ENCODE measurements around the gene TTC28.

TTC28 gene

GRCh38 chr22:27984001-27984695, 695.5 kb downstream of the TTC28 start:
- peaks cover 25 to 44% of the 10 kb centered on the region in 2 donors for H3K36me3 ChIP-seq (ENCODE audit: control insufficient read depth in 1 of 2, insufficient read depth in 2 of 2, low read length in 2 of 2)
- H3K27me3 ChIP-seq (ENCODE audit: low read depth, low read length): no peaks in the 10 kb centered on the region
- no peaks in the 10 kb centered on the region for H3K4me1 ChIP-seq (ENCODE audit: control insufficient read depth in 1 of 2, insufficient read depth in 2 of 2, low read length in 2 of 2)
- no peak overlapping the region for H3K27ac ChIP-seq (ENCODE audit: low read length)
- no peak overlapping the region for H3K4me3 ChIP-seq (ENCODE audit: low read depth in 1 of 2, low read length in 2 of 2)
- H3K9me3 ChIP-seq (ENCODE audit: control insufficient read depth in 1 of 2, low read length in 2 of 2): no peaks in the 10 kb centered on the region

DNA sequence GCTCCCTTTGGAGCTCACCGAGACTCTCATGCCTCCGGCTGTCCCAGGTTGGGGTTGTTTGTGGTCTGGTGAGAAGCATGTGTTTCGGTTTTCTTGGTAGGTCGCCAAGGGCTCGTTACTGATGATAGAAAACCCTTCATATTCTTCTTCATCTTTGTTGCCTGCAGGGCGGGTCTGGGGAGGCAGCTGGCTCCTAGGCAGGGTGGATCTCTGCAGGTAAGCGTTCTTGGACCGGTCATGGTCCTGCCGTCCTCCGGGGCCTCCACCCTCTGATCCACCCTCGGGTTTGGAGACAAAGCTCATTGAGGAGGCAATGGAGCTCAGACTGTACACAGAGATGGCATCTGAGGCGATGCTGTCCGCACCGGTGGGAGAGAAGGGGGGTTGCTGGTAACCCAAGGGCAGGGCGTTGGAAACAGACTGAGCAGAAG, 696.3 kb downstream of the TTC28 start:
- H3K4me3 ChIP-seq (ENCODE audit: low read depth in 1 of 2, low read length in 2 of 2): no peak overlapping the region
- no peak overlapping the region for H3K27ac ChIP-seq (ENCODE audit: low read length)
- no peaks in the 10 kb centered on the region for H3K4me1 ChIP-seq (ENCODE audit: control insufficient read depth in 1 of 2, insufficient read depth in 2 of 2, low read length in 2 of 2)
- H3K27me3 ChIP-seq (ENCODE audit: low read depth, low read length): no peaks in the 10 kb centered on the region
- peaks cover 23 to 44% of the 10 kb centered on the region in 2 donors for H3K36me3 ChIP-seq (ENCODE audit: control insufficient read depth in 1 of 2, insufficient read depth in 2 of 2, low read length in 2 of 2)
- no peaks in the 10 kb centered on the region for H3K9me3 ChIP-seq (ENCODE audit: control insufficient read depth in 1 of 2, low read length in 2 of 2)

DNA sequence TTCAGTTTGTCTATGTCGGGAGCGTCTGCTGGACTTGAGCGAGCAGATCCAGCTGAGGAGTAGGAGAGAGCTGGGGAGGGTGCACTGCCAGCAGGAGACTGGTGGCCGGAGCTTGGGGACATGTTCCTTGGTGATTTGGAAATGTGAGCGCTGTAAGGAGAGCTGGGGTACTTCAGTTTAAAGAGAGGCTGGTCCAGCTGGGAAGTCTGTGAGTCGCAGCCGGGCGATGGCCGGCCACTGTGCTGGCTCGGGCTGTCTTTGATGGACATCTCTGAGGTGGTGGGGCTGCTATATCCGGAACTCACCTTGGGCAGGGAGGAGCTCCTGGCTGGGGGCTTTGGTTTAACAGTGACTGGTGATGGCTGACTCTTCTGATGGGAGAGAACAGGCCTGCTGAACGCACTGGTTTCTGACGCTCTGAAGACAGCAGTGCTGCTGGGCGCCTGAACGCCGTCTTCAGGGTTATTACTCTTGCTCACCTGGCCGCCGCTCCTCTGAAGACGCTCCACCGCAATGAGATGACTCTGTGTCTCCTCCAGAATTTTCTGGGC, 696.9 kb downstream of the TTC28 start:
- H3K27ac ChIP-seq (ENCODE audit: low read length): no peak overlapping the region
- no peaks in the 10 kb centered on the region for H3K4me1 ChIP-seq (ENCODE audit: control insufficient read depth in 1 of 2, insufficient read depth in 2 of 2, low read length in 2 of 2)
- no peak overlapping the region for H3K4me3 ChIP-seq (ENCODE audit: low read depth in 1 of 2, low read length in 2 of 2)
- peaks cover 23 to 44% of the 10 kb centered on the region in 2 donors for H3K36me3 ChIP-seq (ENCODE audit: control insufficient read depth in 1 of 2, insufficient read depth in 2 of 2, low read length in 2 of 2)
- H3K27me3 ChIP-seq (ENCODE audit: low read depth, low read length): no peaks in the 10 kb centered on the region
- no peaks in the 10 kb centered on the region for H3K9me3 ChIP-seq (ENCODE audit: control insufficient read depth in 1 of 2, low read length in 2 of 2)

GRCh38 chr22:27982106-27982505, 697.5 kb downstream of the TTC28 start:
- Histone ChIP-seq H3K4me1 (ENCODE audit: control insufficient read depth in 1 of 2, insufficient read depth in 2 of 2, low read length in 2 of 2) (no peaks in the 10 kb centered on the region), H3K36me3 (ENCODE audit: control insufficient read depth in 1 of 2, insufficient read depth in 2 of 2, low read length in 2 of 2) (peaks cover 20 to 44% of the 10 kb centered on the region in 2 donors)

DNA sequence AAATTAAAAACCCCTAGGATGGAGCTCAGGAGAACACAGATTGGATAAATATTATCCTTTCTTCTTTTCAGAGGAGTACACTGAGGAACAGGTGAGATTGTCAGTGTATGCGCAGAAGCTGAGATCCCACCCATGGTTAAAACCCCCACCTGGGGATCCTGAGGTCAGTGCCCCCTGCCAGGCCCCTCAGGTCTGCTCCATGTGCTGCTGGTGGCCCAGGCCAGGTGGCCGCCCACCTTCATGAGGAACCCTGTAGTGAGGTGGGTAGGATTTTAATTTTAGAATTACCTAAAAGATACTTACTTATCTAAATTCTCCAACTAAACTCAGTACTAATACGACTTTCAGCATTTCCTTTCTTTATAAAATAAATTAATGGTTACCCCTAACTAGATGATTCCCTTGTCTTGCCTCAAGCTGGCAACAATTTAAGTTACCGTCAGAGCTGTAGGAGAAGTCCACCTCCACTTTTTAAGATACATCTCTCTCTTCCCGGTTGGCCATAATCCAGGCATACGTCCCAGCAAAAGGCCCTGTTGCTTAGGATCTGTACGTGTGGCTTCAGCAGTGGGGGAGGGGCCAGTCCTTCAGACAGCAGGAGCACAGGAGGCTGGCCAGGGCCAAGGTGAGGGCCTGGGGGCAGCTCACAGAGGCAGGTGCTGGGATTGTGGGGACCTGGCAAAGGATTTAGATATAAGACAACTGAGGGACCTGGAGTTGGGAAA, 699.1 kb downstream of the TTC28 start:
- H3K9me3 ChIP-seq (ENCODE audit: control insufficient read depth in 1 of 2, low read length in 2 of 2): no peaks in the 10 kb centered on the region
- H3K27ac ChIP-seq (ENCODE audit: low read length): no peak overlapping the region
- H3K27me3 ChIP-seq (ENCODE audit: low read depth, low read length): no peaks in the 10 kb centered on the region
- no peak overlapping the region for H3K4me3 ChIP-seq (ENCODE audit: low read depth in 1 of 2, low read length in 2 of 2)
- H3K4me1 ChIP-seq (ENCODE audit: control insufficient read depth in 1 of 2, insufficient read depth in 2 of 2, low read length in 2 of 2): peaks cover 0 to 4% of the 10 kb centered on the region in 2 donors
- peaks cover 15 to 40% of the 10 kb centered on the region in 2 donors for H3K36me3 ChIP-seq (ENCODE audit: control insufficient read depth in 1 of 2, insufficient read depth in 2 of 2, low read length in 2 of 2)

More at GRCh38 chr22:27982106-27982505, 697.5 kb downstream of the TTC28 start:
- Histone ChIP-seq H3K4me3 (ENCODE audit: low read depth in 1 of 2, low read length in 2 of 2) (no peak overlapping the region), H3K27ac (ENCODE audit: low read length) (no peak overlapping the region), H3K27me3 (ENCODE audit: low read depth, low read length) (no peaks in the 10 kb centered on the region), H3K9me3 (ENCODE audit: control insufficient read depth in 1 of 2, low read length in 2 of 2) (no peaks in the 10 kb centered on the region)

DNA sequence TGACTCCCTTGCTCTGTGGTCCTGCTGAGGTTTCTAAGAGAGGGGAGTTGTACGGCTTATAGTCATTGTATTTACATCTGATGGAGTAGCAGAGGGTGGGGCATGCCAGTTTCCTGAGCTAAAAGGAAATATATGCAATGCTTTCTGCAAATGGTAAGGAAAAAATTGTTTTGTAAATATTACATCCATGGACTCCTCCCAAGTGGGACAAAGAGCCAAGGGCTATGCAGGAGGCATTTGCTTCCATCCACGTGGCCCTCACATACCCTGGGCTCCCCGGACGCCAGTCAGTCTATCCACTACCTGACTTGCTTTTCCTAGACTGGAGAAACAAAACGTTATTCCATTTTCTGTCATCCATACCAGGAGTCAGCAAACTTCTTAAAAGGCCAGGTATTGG, 700.8 kb downstream of the TTC28 start:
- peaks cover 0 to 4% of the 10 kb centered on the region in 2 donors for H3K4me1 ChIP-seq (ENCODE audit: control insufficient read depth in 1 of 2, insufficient read depth in 2 of 2, low read length in 2 of 2)
- H3K36me3 ChIP-seq (ENCODE audit: control insufficient read depth in 1 of 2, insufficient read depth in 2 of 2, low read length in 2 of 2): peaks cover 7 to 24% of the 10 kb centered on the region in 2 donors
- H3K4me3 ChIP-seq (ENCODE audit: low read depth in 1 of 2, low read length in 2 of 2): no peak overlapping the region
- no peak overlapping the region for H3K27ac ChIP-seq (ENCODE audit: low read length)
- no peaks in the 10 kb centered on the region for H3K9me3 ChIP-seq (ENCODE audit: control insufficient read depth in 1 of 2, low read length in 2 of 2)
- no peaks in the 10 kb centered on the region for H3K27me3 ChIP-seq (ENCODE audit: low read depth, low read length)

GRCh38 chr22:27978317-27978716, 701.3 kb downstream of the TTC28 start:
- peaks cover 7 to 19% of the 10 kb centered on the region in 2 donors for H3K36me3 ChIP-seq (ENCODE audit: control insufficient read depth in 1 of 2, insufficient read depth in 2 of 2, low read length in 2 of 2)
- H3K4me1 ChIP-seq (ENCODE audit: control insufficient read depth in 1 of 2, insufficient read depth in 2 of 2, low read length in 2 of 2): peaks cover 0 to 4% of the 10 kb centered on the region in 2 donors

GRCh38 chr22:27976586-27976985, 703.1 kb downstream of the TTC28 start:
- Histone ChIP-seq H3K36me3 (ENCODE audit: control insufficient read depth in 1 of 2, insufficient read depth in 2 of 2, low read length in 2 of 2) (peaks cover 0 to 2% of the 10 kb centered on the region in 2 donors), H3K4me1 (ENCODE audit: control insufficient read depth in 1 of 2, insufficient read depth in 2 of 2, low read length in 2 of 2) (peaks cover 0 to 4% of the 10 kb centered on the region in 2 donors), H3K27me3 (ENCODE audit: low read depth, low read length) (no peaks in the 10 kb centered on the region), H3K27ac (ENCODE audit: low read length) (no peak overlapping the region), H3K9me3 (ENCODE audit: control insufficient read depth in 1 of 2, low read length in 2 of 2) (peaks cover 0 to 3% of the 10 kb centered on the region in 2 donors), H3K4me3 (ENCODE audit: low read depth in 1 of 2, low read length in 2 of 2) (no peak overlapping the region)

More at GRCh38 chr22:27978317-27978716, 701.3 kb downstream of the TTC28 start:
- Histone ChIP-seq H3K27me3 (ENCODE audit: low read depth, low read length) (no peaks in the 10 kb centered on the region), H3K4me3 (ENCODE audit: low read depth in 1 of 2, low read length in 2 of 2) (no peak overlapping the region), H3K9me3 (ENCODE audit: control insufficient read depth in 1 of 2, low read length in 2 of 2) (no peaks in the 10 kb centered on the region), H3K27ac (ENCODE audit: low read length) (no peak overlapping the region)

DNA sequence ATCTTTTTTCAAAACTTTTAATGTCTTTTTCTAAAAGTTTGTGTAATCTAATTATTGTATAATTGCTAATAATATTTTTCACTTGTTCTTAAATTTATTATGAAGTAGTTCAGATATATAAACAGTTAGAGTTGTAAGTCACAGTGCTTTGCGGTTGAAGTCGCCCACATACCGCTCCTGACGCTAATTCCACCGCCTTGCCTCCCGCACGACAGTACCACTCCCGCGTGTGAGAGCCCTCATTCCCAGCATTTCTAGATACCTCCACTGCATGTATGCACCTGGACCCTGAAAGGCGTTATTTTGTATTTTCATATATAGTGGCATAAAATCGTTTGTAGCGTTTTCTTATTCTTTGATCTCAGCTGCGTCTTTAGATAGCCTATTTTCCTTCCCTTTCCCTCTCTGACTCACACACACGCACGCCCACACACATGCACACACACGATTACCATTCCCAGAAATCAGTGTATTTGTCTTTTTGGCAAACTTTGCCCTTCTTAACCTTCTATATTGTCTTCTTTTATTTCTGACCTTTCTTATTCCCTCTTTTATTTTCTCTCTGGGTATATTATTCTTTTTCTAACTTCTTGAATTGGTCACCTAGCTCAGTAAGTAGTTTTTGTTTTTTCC, 704.1 kb downstream of the TTC28 start:
- Histone ChIP-seq H3K4me1 (ENCODE audit: control insufficient read depth in 1 of 2, insufficient read depth in 2 of 2, low read length in 2 of 2) (peaks cover 0 to 4% of the 10 kb centered on the region in 2 donors), H3K4me3 (ENCODE audit: low read depth in 1 of 2, low read length in 2 of 2) (no peak overlapping the region), H3K27me3 (ENCODE audit: low read depth, low read length) (no peaks in the 10 kb centered on the region), H3K9me3 (ENCODE audit: control insufficient read depth in 1 of 2, low read length in 2 of 2) (peaks cover 0 to 5% of the 10 kb centered on the region in 2 donors), H3K36me3 (ENCODE audit: control insufficient read depth in 1 of 2, insufficient read depth in 2 of 2, low read length in 2 of 2) (no peaks in the 10 kb centered on the region), H3K27ac (ENCODE audit: low read length) (no peak overlapping the region)

GRCh38 chr22:27973846-27974245, 705.8 kb downstream of the TTC28 start:
- Histone ChIP-seq H3K4me3 (ENCODE audit: low read depth in 1 of 2, low read length in 2 of 2) (no peak overlapping the region), H3K27me3 (ENCODE audit: low read depth, low read length) (no peaks in the 10 kb centered on the region), H3K4me1 (ENCODE audit: control insufficient read depth in 1 of 2, insufficient read depth in 2 of 2, low read length in 2 of 2) (peaks cover 0 to 4% of the 10 kb centered on the region in 2 donors), H3K27ac (ENCODE audit: low read length) (no peak overlapping the region), H3K9me3 (ENCODE audit: control insufficient read depth in 1 of 2, low read length in 2 of 2) (peaks cover 0 to 13% of the 10 kb centered on the region in 2 donors), H3K36me3 (ENCODE audit: control insufficient read depth in 1 of 2, insufficient read depth in 2 of 2, low read length in 2 of 2) (peaks cover 0 to 4% of the 10 kb centered on the region in 2 donors)

Measured in muscle layer of duodenum (tissue), 2 donors.